AG20443 (cell line): ENCODE data around the gene ZKSCAN8.
"Not testable (repeated sequence)": the region's sequence is repeated elsewhere in the genome, so short reads cannot be mapped to it uniquely, and the experiment has no call there.

Experiments
- DNase-seq: peaks from one replicate; pipeline ENCODE4 v3.0.0; 2012; ENCODE audit warnings: low spot score, mixed read lengths

ZKSCAN8 gene

GRCh38 chr6:28141500-28142329 lies at the start of gene ZKSCAN8:
Gene ZKSCAN8, plus strand, starts transcription at chr6:28141883. Its CDS starts 6,525 bp downstream, at chr6:28148408.
- peak; percentile 92 for DNase-seq

GRCh38 chr6:28102222-28102621 lies 39.5 kb upstream of the ZKSCAN8 start:
- DNase-seq: not testable (repeated sequence)

- DNase-seq: not testable (repeated sequence)
Measured at GRCh38 chr6:28102699-28103098, 39.0 kb upstream of the ZKSCAN8 start.

GRCh38 chr6:28104392-28105244 lies 37.1 kb upstream of the ZKSCAN8 start:
- peak; percentile 93 for DNase-seq

- DNase-seq: peak; percentile 28
Measured at GRCh38 chr6:28105245-28105639, 36.4 kb upstream of the ZKSCAN8 start.

- DNase-seq: no peak
Measured at GRCh38 chr6:28107506-28107905, 34.2 kb upstream of the ZKSCAN8 start.

- no peak for DNase-seq
Measured at GRCh38 chr6:28111964-28112363, 29.7 kb upstream of the ZKSCAN8 start.

GRCh38 chr6:28115799-28116198 lies 25.9 kb upstream of the ZKSCAN8 start:
- DNase-seq: no peak

- DNase-seq: no peak
Measured at GRCh38 chr6:28117386-28118050, 24.2 kb upstream of the ZKSCAN8 start.

- no peak for DNase-seq
Measured at GRCh38 chr6:28118217-28118616, 23.5 kb upstream of the ZKSCAN8 start.

- no peak for DNase-seq
Measured at GRCh38 chr6:28121876-28122275, 19.8 kb upstream of the ZKSCAN8 start.

- DNase-seq: not testable (repeated sequence)
Measured at GRCh38 chr6:28122283-28122682, 19.4 kb upstream of the ZKSCAN8 start.

GRCh38 chr6:28124350-28124970 lies 17.2 kb upstream of the ZKSCAN8 start, which contains the start of gene ZSCAN16:
Gene ZSCAN16, plus strand, starts transcription at chr6:28124609. Its CDS starts 835 bp downstream, at chr6:28125444.
- peak; percentile 93 for DNase-seq

GRCh38 chr6:28124971-28125353 lies 16.7 kb upstream of the ZKSCAN8 start:
- DNase-seq: no peak

- DNase-seq: no peak
Measured at GRCh38 chr6:28125401-28125800, 16.3 kb upstream of the ZKSCAN8 start.

- peak; percentile 18 for DNase-seq
Measured at GRCh38 chr6:28134015-28134414, 7.7 kb upstream of the ZKSCAN8 start.

- DNase-seq: no peak
Measured at GRCh38 chr6:28134716-28135115, 7.0 kb upstream of the ZKSCAN8 start.

- no peak for DNase-seq
Measured at GRCh38 chr6:28135393-28135792, 6.3 kb upstream of the ZKSCAN8 start.

GRCh38 chr6:28136585-28137504 lies 4.8 kb upstream of the ZKSCAN8 start:
- DNase-seq: peak; percentile 93

- DNase-seq: no peak
Measured at GRCh38 chr6:28137505-28137981, 4.1 kb upstream of the ZKSCAN8 start.
